GM19239 (cell line): ENCODE data around the gene WASF1.
A peak's percentile ranks its signal among the peaks of the same experiment; 100 is the strongest.

Experiments used
- DNase-seq: peaks from one replicate; pipeline ENCODE4 v3.0.0; 2011; ENCODE audit warnings: low spot score; ENCODE audit not compliant: insufficient read length
- FAIRE-seq: peaks from 2 replicates; lab custom pipeline; 2011; peaks lifted over from hg19 to GRCh38; lab: Jason Lieb, UNC

The WASF1 gene

GRCh38 chr6:110179406-110180227 is at the start of gene WASF1:
TSS of gene WASF1 (minus strand) at chr6:110179670. CDS start at chr6:110127601, 52,069 bp downstream.
- FAIRE-seq = peak; percentile 94
- DNase-seq = peak; percentile 73

GRCh38 chr6:110226261-110226660 is 46.8 kb upstream of the WASF1 start:
- no peak for DNase-seq
- no peak for FAIRE-seq

GRCh38 chr6:110221738-110222137 is 42.3 kb upstream of the WASF1 start:
- FAIRE-seq (no peak), DNase-seq (no peak)

- no peak for DNase-seq
- no peak for FAIRE-seq
These were observed 37.8 kb upstream of the WASF1 start for GRCh38 chr6:110217266-110217665.

GRCh38 chr6:110216140-110216539 is 36.7 kb upstream of the WASF1 start:
- FAIRE-seq = no peak
- no peak for DNase-seq

GRCh38 chr6:110214338-110214737 is 34.9 kb upstream of the WASF1 start:
- FAIRE-seq = peak; percentile 23

GRCh38 chr6:110211753-110212152 is 32.3 kb upstream of the WASF1 start:
- no peak for DNase-seq

More at GRCh38 chr6:110214338-110214737, 34.9 kb upstream of the WASF1 start:
- no peak for DNase-seq

GRCh38 chr6:110207652-110208051 is 28.2 kb upstream of the WASF1 start:
- FAIRE-seq (no peak), DNase-seq (no peak)

More at GRCh38 chr6:110211753-110212152, 32.3 kb upstream of the WASF1 start:
- no peak for FAIRE-seq

- DNase-seq (no peak), FAIRE-seq (no peak)
These were observed 21.8 kb upstream of the WASF1 start for GRCh38 chr6:110201151-110201884.

GRCh38 chr6:110198561-110198960 is 19.1 kb upstream of the WASF1 start:
- FAIRE-seq = no peak

GRCh38 chr6:110196874-110197273 is 17.4 kb upstream of the WASF1 start:
- FAIRE-seq = no peak

More at GRCh38 chr6:110198561-110198960, 19.1 kb upstream of the WASF1 start:
- DNase-seq = no peak

GRCh38 chr6:110195639-110196038 is 16.2 kb upstream of the WASF1 start:
- FAIRE-seq (no peak), DNase-seq (no peak)

More at GRCh38 chr6:110196874-110197273, 17.4 kb upstream of the WASF1 start:
- DNase-seq = no peak

GRCh38 chr6:110191477-110191876 is 12.0 kb upstream of the WASF1 start:
- no peak for DNase-seq
- FAIRE-seq = no peak

- FAIRE-seq = no peak
- DNase-seq = no peak
These were observed 11.3 kb upstream of the WASF1 start for GRCh38 chr6:110190726-110191125.

- DNase-seq (no peak), FAIRE-seq (no peak)
These were observed 9.3 kb upstream of the WASF1 start for GRCh38 chr6:110188791-110189190.

GRCh38 chr6:110185879-110186278 is 6.4 kb upstream of the WASF1 start:
- peak; percentile 91 for FAIRE-seq
- DNase-seq = no peak

- FAIRE-seq = no peak
These were observed 3.9 kb upstream of the WASF1 start for GRCh38 chr6:110183292-110183885.

GRCh38 chr6:110181131-110182030 is 1.9 kb upstream of the WASF1 start:
- peak; percentile 28 for FAIRE-seq
- no peak for DNase-seq

More at GRCh38 chr6:110183292-110183885, 3.9 kb upstream of the WASF1 start:
- no peak for DNase-seq

GRCh38 chr6:110180228-110181008 is 948 bp upstream of the WASF1 start, which contains the start of gene CDC40:
TSS of gene CDC40 (plus strand) at chr6:110180427. CDS start at chr6:110180445, 18 bp downstream.
- peak; percentile 35 for FAIRE-seq

More at GRCh38 chr6:110180228-110181008, 948 bp upstream of the WASF1 start, which contains the start of gene CDC40:
- DNase-seq = peak; percentile 33
